OCI-M2 (cell line): ENCODE results near the gene COX6B1.
"Not testable (repeated sequence)": the region's sequence is repeated elsewhere in the genome, so short reads cannot be mapped to it uniquely, and the experiment has no call there.

Experiments
- DNase-seq: peaks from one replicate; lab custom pipeline; 2025; ENCODE audit not compliant: unreplicated experiment; lab: John Stamatoyannopoulos, UW

Gene COX6B1

DNA sequence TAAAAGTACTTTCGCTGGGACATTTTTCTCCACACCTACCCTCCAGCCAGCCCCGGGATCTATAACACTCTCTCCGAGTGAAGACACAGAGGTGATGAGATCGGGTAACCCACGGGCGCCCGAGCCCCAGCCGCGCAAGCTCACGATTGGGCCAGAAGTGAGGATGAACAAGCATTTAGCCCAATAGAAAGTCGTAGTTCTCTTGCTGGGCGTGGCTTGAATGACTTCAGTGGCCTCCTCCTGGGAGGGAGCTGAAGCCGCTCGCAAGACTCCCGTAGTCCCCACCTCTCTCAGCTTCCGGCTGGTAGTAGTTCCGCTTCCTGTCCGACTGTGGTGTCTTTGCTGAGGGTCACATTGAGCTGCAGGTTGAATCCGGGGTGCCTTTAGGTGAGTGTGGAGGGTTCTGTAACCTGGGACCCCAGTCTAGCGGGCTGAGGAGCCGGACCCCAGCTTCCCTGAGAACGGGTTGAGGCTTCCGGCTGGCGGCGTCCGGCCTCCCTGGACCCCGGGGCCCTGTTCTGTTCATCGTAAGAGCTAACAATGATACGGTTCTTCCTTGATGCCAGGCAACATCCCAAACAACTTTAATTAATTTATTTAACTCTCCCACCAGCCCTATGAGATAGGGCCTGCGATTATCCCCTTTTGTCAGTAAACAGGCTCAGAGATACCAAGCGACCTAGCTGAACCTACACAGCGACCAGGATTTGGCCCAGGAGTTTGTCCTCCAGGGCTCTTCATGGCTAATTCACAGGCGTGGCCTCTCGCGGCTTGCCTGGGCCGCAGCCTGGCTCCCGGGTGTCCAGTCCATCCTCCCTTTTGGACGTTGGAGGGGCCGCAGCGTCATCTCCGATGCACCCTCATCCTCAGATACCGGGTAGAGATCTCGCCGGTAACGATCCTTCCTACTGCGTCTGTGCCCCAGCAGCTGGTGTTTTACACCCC, at the start of gene COX6B1:
TSS of gene COX6B1 (plus strand) at position 307 of the 945 bp plus-strand sequence. CDS start 2,921 bp downstream, outside the sequence.
- DNase-seq = peak; percentile 100

DNA sequence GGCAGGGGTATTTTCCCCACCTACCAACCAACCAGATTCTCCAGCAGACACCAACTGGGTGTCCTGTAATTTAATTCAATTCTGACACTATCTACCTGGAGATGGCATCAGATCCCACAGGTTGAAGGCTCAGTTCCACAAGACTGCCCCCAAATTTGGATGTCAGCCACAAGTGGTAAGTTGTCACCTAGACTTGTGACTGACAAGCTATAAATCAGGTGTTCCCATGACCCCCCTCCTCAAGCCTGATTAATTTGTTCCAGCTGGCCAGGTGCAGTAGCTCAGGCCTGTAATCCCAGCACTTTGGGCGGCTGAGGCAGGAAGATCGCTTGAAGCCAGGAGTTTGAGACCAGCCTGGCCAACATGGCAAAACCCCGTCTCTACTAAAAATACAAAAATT, 46.2 kb upstream of the COX6B1 start:
- no peak for DNase-seq

DNA sequence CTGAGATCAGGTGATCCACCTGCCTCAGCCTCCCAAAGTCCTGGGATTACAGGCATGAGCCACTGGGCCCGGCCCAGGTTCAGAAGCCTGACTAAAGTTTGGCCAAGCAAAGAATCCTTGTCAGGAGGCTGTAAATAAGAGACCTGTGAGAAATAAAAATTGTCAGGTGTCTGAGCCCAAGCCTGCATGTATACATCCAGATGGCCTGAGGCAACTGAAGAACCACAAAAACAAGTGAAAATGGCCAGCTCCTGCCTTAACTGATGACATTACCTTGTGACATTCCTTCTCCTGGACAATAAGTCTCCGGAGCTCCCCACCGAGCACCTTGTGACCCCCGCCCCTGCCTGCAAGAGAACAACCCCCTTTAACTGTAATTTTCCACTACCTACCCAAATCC, 43.7 kb upstream of the COX6B1 start:
- not testable (repeated sequence) for DNase-seq

DNA sequence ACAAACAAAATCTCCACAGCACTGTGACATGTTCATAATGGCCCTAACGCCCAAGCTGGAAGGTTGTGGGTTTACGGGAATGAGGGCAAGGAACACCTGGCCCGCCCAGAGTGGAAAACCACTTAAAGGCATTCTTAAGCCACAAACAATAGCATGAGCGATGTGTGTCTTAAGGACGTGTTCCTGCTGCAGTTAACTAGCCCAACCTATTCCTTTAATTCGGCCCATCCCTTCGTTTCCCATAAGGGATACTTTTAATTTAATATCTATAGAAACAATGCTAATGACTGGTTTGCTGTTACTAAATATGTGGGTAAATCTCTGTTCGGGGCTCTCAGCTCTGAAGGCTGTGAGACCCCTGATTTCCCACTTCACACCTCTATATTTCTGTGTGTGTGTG, 41.0 kb upstream of the COX6B1 start:
- DNase-seq = not testable (repeated sequence)

GRCh38 chr19:35607661-35608060, 40.5 kb upstream of the COX6B1 start:
- DNase-seq = no peak

GRCh38 chr19:35608251-35608650, 39.9 kb upstream of the COX6B1 start:
- DNase-seq = no peak

GRCh38 chr19:35609851-35610353, 38.2 kb upstream of the COX6B1 start:
- no peak for DNase-seq

DNA sequence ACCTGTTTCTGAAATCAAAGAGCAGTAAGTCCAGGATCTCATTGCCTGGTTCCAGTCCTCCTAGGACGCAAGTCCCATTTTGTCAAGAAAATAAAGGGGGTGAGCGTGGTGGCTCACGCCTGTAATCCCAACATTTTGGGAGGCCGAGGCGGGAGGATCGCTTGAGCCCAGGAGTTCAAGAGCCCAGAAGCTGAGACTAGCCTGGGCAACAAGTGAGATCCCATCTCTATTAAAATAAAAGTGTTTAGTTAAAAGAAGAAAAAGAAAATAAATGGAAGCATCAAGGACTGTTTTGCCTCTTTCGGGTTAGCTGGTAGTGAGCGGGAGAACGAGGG, 35.9 kb upstream of the COX6B1 start:
- no peak for DNase-seq

DNA sequence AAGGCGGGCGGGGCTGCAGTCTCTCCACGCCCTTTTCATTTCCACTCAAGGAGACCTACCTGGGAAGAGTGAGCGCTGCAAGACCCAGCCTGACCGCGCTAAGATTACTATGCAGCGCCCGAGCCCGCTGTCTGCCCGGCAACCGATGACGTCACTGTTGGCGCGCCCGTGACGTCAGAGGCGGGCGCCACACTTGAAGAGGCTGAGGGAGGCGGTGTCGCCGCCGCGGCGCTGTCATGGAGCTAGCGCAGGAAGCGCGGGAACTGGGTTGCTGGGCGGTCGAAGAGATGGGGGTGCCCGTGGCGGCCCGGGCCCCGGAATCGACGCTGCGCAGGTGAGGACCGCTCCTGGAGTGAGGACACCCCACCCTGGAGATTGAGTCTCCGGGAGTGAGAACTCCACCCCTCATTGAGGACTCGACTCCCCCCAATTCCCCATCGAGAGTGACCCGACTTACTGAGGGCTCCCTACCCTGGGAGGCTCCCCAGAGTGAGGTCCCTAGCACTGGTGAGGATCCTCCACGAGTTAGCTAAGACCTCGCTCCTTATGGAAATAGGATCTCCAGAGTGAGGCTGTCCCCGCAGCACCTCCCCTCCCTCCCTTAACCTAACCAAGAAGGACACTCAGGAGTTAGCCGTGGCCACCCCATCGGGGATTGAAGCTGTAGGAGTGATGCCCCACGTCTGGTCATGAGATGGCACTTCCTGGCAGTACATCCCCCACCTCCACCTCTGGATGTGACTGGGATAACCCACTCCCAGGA, 35.4 kb upstream of the COX6B1 start, which contains the start of gene HAUS5:
TSS of gene HAUS5 (plus strand) at position 177 of the 763 bp plus-strand sequence. CDS start at position 237, 60 bp downstream.
- peak; percentile 98 for DNase-seq

DNA sequence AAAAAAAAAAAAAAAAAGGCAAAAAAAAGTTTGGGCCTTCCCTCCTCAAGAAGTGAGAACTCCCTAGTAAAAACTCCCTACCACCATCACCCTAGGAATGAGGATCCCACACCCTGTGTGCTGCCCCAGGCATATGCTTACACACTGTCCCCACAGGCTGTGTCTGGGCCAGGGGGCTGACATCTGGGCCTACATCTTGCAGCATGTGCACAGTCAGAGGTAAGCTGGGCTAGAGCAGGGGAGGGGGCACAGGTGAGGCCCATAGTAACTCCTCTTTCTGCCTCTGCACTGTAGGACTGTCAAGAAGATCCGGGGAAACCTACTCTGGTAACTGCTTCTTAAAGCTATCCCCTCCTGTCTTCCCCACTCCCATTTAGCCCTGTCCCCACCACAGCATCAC, 34.5 kb upstream of the COX6B1 start:
- DNase-seq = no peak

GRCh38 chr19:35615036-35615435, 33.1 kb upstream of the COX6B1 start:
- no peak for DNase-seq

DNA sequence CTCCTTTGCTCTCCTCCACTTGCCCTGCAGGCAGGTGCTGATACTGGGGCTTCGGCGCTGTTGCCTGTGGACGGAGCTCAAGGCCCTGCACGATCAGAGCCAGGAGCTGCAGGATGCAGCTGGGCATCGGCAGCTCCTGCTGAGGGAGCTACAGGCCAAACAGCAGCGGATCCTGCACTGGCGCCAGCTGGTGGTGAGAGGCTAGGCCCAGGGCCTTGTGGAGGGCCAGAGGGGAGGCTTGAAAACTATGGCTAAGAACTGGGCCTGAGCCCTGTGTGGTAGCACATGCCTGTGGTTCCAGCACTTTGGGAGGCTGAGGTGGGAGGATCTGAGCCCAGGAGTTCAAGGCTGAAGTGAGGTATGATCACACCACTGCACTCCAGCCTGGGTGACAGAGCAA, 29.3 kb upstream of the COX6B1 start:
- DNase-seq = no peak

GRCh38 chr19:35619290-35619923, 28.7 kb upstream of the COX6B1 start:
- DNase-seq = no peak

- no peak for DNase-seq
These were observed 28.1 kb upstream of the COX6B1 start for GRCh38 chr19:35620001-35620400.

DNA sequence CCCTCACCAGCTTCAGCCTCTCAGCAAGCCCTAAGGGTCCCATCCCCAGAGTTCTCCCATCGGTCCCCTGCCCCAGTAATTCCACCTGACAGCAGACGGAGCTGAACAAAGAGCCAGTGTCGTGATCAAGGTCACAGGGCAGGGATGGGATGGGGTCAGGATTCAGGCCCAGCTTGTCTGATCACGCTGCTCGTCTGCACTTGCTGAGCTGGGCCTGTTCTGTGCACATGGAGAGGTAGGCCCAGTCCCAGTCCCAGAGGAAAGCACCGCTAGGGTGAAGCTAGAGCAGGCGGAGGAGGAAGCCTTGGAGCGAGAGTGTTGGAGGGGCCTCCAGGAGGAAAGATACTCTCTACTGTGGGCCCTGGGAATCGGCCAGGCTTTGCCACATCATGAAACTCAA, 26.4 kb upstream of the COX6B1 start:
- no peak for DNase-seq

DNA sequence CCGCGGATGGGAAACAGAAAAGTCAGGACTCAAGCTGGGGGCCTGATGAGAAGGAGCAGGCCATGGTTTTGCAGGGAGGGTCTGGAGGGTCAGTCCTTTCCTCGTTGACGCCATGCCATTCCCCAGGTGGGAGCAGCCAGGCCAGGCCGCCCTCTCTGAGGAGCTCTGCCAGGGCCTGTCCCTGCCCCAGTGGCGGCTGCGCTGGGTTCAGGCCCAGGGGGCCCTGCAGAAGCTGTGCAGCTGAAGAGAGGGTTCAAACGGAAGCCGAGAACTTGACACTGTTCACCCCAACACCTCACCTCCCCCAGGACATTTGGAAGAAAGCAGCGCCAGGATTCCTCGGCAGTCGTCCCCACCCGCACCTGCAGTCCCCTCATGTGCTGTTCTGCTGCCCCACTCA, 25.4 kb upstream of the COX6B1 start:
- no peak for DNase-seq

DNA sequence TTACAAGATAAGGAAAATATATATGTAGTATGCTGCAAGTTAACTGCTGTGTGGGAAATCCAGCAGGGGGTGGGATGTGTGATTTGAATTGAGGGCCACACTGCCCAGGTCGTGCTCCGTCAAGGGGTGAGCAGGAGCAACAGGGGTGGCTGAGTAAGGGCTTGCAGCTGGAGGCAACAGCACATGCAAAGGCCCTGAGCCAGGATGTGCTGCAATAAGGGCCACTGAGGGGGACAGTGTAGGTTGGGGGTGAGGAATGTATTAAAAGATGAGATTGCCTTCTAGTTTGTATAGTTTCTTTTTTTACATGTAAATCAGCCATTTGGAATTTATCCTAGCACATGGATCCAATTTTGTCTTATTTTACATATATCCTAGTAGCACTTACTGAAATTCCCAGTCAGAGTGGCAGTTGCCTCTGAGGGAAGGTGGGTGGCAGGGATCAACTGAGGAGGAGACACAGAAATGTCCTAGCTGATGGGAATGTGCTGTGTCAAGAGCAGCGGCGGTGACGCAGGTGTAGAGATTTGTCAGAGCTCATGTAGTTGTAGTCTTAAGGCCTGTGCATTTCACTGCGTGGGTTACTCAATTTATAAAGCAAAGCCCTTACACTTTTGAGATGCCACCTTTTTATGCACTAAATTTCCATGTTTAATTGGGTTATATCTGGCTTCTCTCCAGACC, 24.7 kb upstream of the COX6B1 start:
- DNase-seq = no peak

GRCh38 chr19:35628264-35628564, 19.9 kb upstream of the COX6B1 start:
- no peak for DNase-seq

GRCh38 chr19:35628565-35629331, 19.4 kb upstream of the COX6B1 start, which contains the start of gene RBM42:
Gene RBM42 (plus strand): TSS chr19:35629036. CDS start chr19:35629154, 118 bp downstream.
- DNase-seq = peak; percentile 99

DNA sequence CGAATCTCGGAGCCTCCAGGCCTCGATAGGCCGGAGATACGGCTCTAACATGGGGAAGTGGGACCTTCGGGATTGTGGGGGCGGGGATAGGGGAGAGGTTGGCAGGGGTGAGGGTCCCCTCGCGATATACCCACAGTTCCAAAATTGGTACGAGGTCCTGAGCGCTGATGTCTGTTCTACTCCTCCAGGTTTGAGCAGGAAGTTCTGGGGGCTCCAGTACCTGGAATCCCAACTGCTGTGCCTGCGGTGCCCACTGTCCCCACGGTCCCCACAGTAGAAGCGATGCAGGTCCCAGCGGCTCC, 18.8 kb upstream of the COX6B1 start:
- DNase-seq = no peak
